Fibroblast of gingiva (primary cell): ENCODE results near the gene COL20A1.
"Not testable (repeated sequence)": the region's sequence is repeated elsewhere in the genome, so short reads cannot be mapped to it uniquely, and the experiment has no call there.

ENCODE experiments used
- DNase-seq: peaks from one replicate; pipeline ENCODE4 v3.0.0-alpha.2; 2011; ENCODE audit warnings: low read depth

The COL20A1 gene

GRCh38 chr20:63292904-63293303, at the start of gene COL20A1:
COL20A1 (plus strand) TSS chr20:63293186; CDS start chr20:63295108, 1,922 bp downstream.
- no peak for DNase-seq

- no peak for DNase-seq
These were observed 49.3 kb upstream of the COL20A1 start for GRCh38 chr20:63243604-63244247.

GRCh38 chr20:63244468-63244867, 48.5 kb upstream of the COL20A1 start:
- no peak for DNase-seq

- DNase-seq = no peak
These were observed 46.3 kb upstream of the COL20A1 start for GRCh38 chr20:63246490-63247288.

- no peak for DNase-seq
These were observed 45.2 kb upstream of the COL20A1 start for GRCh38 chr20:63247671-63248228.

- peak; percentile 21 for DNase-seq
These were observed 44.0 kb upstream of the COL20A1 start for GRCh38 chr20:63248835-63249591.

- no peak for DNase-seq
These were observed 43.1 kb upstream of the COL20A1 start for GRCh38 chr20:63249891-63250290.

GRCh38 chr20:63251350-63251749, 41.6 kb upstream of the COL20A1 start:
- DNase-seq = not testable (repeated sequence)

GRCh38 chr20:63252284-63252711, 40.7 kb upstream of the COL20A1 start:
- DNase-seq = no peak

GRCh38 chr20:63253065-63253437, 39.9 kb upstream of the COL20A1 start:
- DNase-seq = no peak

GRCh38 chr20:63253438-63254231, 39.4 kb upstream of the COL20A1 start:
- no peak for DNase-seq

GRCh38 chr20:63254232-63254605, 38.8 kb upstream of the COL20A1 start, which contains the start of gene NKAIN4:
NKAIN4 (minus strand) TSS chr20:63254463; CDS start chr20:63254450, 13 bp downstream.
- DNase-seq = no peak

GRCh38 chr20:63254606-63255384, 38.2 kb upstream of the COL20A1 start:
- no peak for DNase-seq

GRCh38 chr20:63255931-63256704, 36.9 kb upstream of the COL20A1 start:
- no peak for DNase-seq

GRCh38 chr20:63256954-63257353, 36.0 kb upstream of the COL20A1 start:
- DNase-seq = no peak

GRCh38 chr20:63257629-63258028, 35.4 kb upstream of the COL20A1 start:
- DNase-seq = no peak

- no peak for DNase-seq
These were observed 34.2 kb upstream of the COL20A1 start for GRCh38 chr20:63258781-63259180.

GRCh38 chr20:63259734-63260460, 33.1 kb upstream of the COL20A1 start:
- DNase-seq = no peak

- no peak for DNase-seq
These were observed 32.5 kb upstream of the COL20A1 start for GRCh38 chr20:63260521-63260920.
